Upper lobe of right lung (tissue), 1 donor: Measurements from ENCODE around the gene ESRRG. TPM values are rescaled to one million over a fixed set of nuclear protein-coding genes. Genes with fewer than 3 reads are reported as not detected.

Experiments used
- ATAC-seq: fragments of 200-7000 bp; cut with Tn5 transposase; one replicate; pipeline ENCODE4 v1.9.1; 2020; ENCODE audit warnings: mild to moderate bottlenecking, moderate library complexity
- DNase-seq: peaks from one replicate; pipeline ENCODE4 v3.0.0-alpha.2; 2020
- H3K27ac ChIP-seq: fragments of 200-600 bp; one replicate; pipeline ENCODE4 v1.8.0; 2022
- H3K27me3 ChIP-seq: fragments of 200-600 bp; one replicate; pipeline ENCODE4 v1.8.0; 2022; ENCODE audit warnings: mild to moderate bottlenecking
- H3K36me3 ChIP-seq: fragments of 200-600 bp; one replicate; pipeline ENCODE4 v1.8.0; 2022
- H3K4me1 ChIP-seq: fragments of 200-600 bp; one replicate; pipeline ENCODE4 v1.8.0; 2022
- H3K4me3 ChIP-seq: fragments of 200-600 bp; one replicate; pipeline ENCODE4 v1.8.0; 2022; ENCODE audit warnings: mild to moderate bottlenecking
- H3K9me3 ChIP-seq: fragments of 200-600 bp; one replicate; pipeline ENCODE4 v1.8.0; 2022
- intact Hi-C: fragments of 100-400 bp; cut with DNase I; formaldehyde crosslinking; loops from one replicate; pipeline ENCODE4 v1.11.0; 2022
- long read RNA-seq: library from polyadenylated mRNA; unstranded; transcript quantifications from one replicate; pipeline ENCODE4 v2.0.0, GENCODE V29; 2021
- total RNA-seq: library from RNA; stranded (reverse); fragmentation: NEBNext Ultra II Directional; extraction: Animal tissue kit (Norgen Biotek cat#: 25700); gene quantifications from one replicate; pipeline ENCODE4 v1.2.1, GENCODE V29; 2021
- TF ChIP-seq, protein P1 (sequence below): fragments of 200-600 bp; IDR thresholded peaks from one replicate; pipeline ENCODE4 v1.8.0; 2022; ENCODE audit warnings: antibody characterized with exemption
- donor health status: DM: no; HTN: yes; CAD: no; lungs with severe emphysema.

Gene ESRRG
- total RNA-seq = 0.29 TPM
- long read RNA-seq = 0 reads

- ATAC-seq (peak; percentile 85), DNase-seq (peak; percentile 70)
- H3K36me3 ChIP-seq = no peaks in the 10 kb centered on the region
- H3K4me3 ChIP-seq = peak within 1 kb of the TSS; percentile 35
- H3K4me1 ChIP-seq = peaks cover 8% of the 10 kb centered on the region
- TF ChIP-seq, protein P1, sequence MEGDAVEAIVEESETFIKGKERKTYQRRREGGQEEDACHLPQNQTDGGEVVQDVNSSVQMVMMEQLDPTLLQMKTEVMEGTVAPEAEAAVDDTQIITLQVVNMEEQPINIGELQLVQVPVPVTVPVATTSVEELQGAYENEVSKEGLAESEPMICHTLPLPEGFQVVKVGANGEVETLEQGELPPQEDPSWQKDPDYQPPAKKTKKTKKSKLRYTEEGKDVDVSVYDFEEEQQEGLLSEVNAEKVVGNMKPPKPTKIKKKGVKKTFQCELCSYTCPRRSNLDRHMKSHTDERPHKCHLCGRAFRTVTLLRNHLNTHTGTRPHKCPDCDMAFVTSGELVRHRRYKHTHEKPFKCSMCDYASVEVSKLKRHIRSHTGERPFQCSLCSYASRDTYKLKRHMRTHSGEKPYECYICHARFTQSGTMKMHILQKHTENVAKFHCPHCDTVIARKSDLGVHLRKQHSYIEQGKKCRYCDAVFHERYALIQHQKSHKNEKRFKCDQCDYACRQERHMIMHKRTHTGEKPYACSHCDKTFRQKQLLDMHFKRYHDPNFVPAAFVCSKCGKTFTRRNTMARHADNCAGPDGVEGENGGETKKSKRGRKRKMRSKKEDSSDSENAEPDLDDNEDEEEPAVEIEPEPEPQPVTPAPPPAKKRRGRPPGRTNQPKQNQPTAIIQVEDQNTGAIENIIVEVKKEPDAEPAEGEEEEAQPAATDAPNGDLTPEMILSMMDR = no peak
- H3K9me3 ChIP-seq = no peaks in the 10 kb centered on the region
- intact Hi-C loops = no loop called here
- H3K27ac ChIP-seq = no peak within 1 kb of the TSS
- H3K27me3 ChIP-seq = peaks cover 30% of the 10 kb centered on the region
These were observed at the start of gene ESRRG for GRCh38 chr1:216723274-216723780. ESRRG (minus strand) TSS chr1:216723429; CDS start chr1:216723299, 130 bp downstream.

- no peaks in the 10 kb centered on the region for H3K36me3 ChIP-seq
- H3K27me3 ChIP-seq = no peaks in the 10 kb centered on the region
- intact Hi-C loops = no loop called here
- H3K9me3 ChIP-seq = no peaks in the 10 kb centered on the region
- no peaks in the 10 kb centered on the region for H3K4me1 ChIP-seq
- ATAC-seq = no peak
- no peak overlapping the region for H3K4me3 ChIP-seq
- TF ChIP-seq, protein P1 = no peak
- no peak for DNase-seq
- H3K27ac ChIP-seq = no peak overlapping the region
These were observed 48.7 kb upstream of the ESRRG start for GRCh38 chr1:216771922-216772321.

- Histone ChIP-seq H3K9me3 (no peaks in the 10 kb centered on the region), H3K27me3 (no peaks in the 10 kb centered on the region), H3K36me3 (no peaks in the 10 kb centered on the region), H3K27ac (no peak overlapping the region), H3K4me1 (no peaks in the 10 kb centered on the region), H3K4me3 (no peak overlapping the region)
- intact Hi-C loops = no loop called here
- ATAC-seq (no peak), DNase-seq (no peak)
- TF ChIP-seq, protein P1 = no peak
These were observed 43.6 kb upstream of the ESRRG start for GRCh38 chr1:216766633-216767327.

GRCh38 chr1:216765346-216766300, 42.4 kb upstream of the ESRRG start:
- ATAC-seq (no peak), DNase-seq (no peak)
- H3K4me3 ChIP-seq = no peak overlapping the region
- intact Hi-C loops = no loop called here
- TF ChIP-seq, protein P1 = no peak
- no peaks in the 10 kb centered on the region for H3K36me3 ChIP-seq
- H3K4me1 ChIP-seq = no peaks in the 10 kb centered on the region
- no peaks in the 10 kb centered on the region for H3K27me3 ChIP-seq
- H3K9me3 ChIP-seq = no peaks in the 10 kb centered on the region
- H3K27ac ChIP-seq = no peak overlapping the region

DNA sequence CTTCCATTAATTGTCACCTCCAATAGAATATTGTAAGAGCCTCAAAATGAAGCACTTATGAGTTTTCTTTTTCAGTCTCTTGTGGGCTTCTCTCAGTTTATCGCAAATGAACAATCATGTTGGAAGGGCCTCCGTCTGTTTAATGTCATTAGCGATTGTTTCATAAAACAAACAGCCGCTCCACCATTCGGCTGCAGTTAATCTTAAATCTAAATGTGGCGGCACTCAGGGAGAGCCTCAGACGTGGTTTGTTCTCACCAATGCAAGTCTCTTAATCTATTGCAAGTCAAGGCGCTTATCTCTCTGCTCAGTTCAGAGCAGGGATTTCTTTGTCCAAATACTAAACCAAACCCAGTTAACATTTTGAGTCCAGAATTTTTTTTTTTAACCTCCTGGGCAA, 34.9 kb upstream of the ESRRG start:
- TF ChIP-seq, protein P1 = no peak

More for the DNA sequence above, 34.9 kb upstream of the ESRRG start:
- no peak overlapping the region for H3K4me3 ChIP-seq
- no peak for DNase-seq
- H3K27ac ChIP-seq = no peak overlapping the region
- ATAC-seq = no peak
- no peaks in the 10 kb centered on the region for H3K36me3 ChIP-seq
- no peaks in the 10 kb centered on the region for H3K4me1 ChIP-seq
- H3K9me3 ChIP-seq = no peaks in the 10 kb centered on the region
- H3K27me3 ChIP-seq = no peaks in the 10 kb centered on the region
- intact Hi-C loops = no loop called here
